NCI-H1092 treated with DMSO at 0.1 percent for 48 hours (cell line): Measurements from ENCODE around the gene SH3BP4.

Experiments
- DNase-seq: peaks from one replicate; lab custom pipeline; 2025; lab: John Stamatoyannopoulos, UW

The SH3BP4 gene

DNA sequence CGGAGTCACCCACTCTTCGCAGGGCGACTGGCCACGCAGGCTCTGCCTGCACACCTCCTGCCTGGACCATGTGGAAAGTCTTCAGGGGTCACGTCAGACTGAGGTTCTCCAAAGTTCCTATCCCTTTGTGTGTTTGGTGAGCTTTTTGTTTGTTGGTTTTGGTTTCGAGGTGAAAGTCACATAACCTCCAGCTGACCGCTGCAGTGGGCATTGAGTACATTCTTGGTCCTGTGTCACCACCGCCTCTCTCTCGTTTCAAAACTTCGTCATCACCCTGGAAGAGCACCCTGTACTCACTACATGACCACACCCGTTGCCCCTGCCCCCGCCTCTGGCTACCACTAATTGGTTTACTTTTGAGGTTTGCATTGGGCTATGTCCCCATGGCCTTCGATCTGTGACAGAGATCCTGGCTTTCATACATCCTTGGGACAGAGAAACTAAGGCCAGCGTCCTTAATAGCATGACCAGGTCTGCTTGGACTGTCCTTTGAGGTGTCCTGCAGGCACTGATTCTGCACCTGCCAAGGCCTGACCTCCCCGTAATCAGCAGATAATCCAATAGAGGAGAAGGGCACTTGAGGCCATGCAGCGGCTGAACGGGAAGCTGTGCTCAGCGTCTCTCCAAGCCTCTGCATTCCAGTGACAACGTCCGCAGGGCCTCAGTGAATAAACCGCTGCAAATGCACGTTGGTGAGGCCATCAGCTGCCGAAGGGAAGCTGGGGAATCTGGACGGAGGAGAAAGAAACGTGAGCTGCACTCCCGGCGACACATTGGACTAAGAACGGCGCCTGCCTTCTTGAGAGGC is 46.8 kb downstream of the SH3BP4 start:
- no peak for DNase-seq

- DNase-seq: no peak
Observed at GRCh38 chr2:234999740-235000425, 48.1 kb downstream of the SH3BP4 start.

DNA sequence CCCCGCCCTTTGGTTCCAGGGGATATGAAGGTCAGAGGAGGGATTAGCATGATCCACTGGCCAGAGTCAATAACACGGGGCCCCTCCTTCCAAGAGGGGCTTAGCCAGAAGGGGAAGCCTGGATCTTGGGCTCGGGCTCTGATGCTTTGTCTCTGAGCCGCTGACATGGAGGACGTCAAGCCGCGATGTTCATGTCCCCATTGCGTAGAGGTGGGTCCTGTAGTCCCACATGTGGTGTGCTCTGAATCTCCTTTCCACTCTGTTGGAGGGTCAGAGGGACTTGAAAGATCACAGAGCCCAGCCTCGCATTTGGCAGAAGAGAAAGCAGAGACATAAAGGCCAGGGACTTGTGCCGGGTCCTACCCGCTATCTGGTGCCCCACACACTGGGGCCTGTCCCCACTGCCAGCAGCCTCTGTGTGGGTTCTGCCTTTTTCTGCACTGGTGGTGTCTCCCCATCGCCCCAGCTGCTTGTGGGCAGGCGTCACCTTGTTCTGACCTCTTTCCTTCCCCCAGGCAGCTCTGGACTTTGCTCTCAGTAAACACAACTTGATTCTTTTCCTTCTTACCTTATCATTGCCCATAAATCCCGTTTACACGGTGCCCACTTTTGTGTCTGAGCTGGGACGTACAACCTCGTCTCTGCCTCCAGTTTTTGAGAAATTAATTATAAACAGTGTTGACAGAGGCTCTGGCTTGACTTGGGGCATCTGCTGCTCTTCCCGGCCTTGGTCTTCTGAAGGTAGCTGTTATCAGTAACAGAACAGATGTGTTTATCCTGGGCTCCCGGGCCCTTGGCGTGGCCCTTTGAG is 48.8 kb downstream of the SH3BP4 start:
- DNase-seq: no peak

DNA sequence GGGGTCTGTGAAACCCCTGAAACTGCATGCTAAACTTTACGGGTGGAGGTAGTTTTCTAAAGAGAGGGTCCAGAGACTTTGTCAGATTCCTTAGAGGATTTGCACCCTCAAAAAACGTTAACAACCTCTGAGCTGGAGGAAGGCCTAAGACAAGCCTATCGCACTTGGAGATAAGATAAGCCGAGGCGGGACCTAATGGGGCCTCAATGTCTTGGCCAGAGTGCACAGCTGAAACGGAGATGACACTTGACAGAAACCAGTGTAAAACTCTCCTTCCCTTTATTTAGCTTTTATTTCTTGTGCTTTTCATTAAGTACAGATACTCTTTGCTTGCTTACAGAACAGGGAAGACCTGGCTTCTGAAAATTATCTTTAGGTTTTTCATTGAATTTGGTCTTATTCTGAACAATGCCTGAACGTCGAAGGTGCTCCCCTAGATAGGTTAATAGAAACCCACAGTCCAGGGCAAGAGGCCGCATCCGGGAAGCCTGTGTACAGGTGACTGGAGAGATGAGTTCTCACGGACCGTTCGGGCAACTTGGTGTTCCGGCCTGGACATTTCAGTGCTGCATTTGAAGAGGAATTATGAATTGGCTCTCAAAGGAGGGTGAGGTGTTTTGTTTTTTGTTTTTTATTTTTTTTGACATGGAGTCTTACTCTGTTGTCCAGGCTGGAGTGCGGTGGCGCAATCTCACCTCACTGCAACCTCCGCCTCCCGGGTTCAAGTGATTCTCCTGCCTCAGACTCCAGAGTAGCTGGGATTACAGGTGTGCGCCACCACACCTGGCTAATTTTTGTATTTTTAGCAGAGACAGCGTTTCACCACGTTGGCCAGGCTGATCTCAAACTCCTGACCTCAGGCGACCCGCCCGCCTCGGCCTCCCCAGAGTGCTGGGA is 49.7 kb downstream of the SH3BP4 start:
- no peak for DNase-seq

GRCh38 chr2:235002198-235003095 is 50.6 kb downstream of the SH3BP4 start:
- DNase-seq: no peak

DNA sequence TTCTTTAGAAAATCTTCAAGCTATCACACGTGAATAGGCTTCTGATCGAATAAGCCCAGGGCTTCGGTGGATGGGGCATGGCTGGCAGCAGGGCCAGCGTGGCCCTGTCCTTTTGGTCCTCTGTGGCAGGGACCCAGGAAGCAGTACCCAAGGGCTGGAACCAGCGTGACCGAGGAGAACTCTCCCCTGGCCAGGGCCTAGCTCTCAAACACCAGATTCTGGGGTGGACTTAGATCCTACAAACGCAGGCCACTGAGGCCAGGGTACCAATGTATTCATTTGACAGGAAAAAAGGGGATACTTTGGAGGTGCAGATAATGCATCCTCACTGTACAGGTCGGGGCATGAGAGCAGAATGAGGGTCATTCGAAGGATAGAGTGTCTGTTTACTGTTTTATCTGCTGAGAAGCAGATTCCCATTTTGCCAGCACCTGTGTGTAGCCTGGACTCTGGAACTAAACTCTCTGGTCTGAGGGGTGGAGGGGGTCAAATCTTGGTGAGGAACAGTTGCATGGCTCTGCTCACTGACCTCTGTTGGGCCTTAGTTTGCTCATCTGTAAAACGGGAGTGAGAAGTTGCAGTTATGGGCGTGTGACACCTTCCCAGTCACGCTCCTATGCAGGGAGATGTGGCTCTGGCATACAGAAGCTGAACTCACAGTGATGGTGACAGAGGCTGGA is 51.4 kb downstream of the SH3BP4 start:
- DNase-seq: no peak

GRCh38 chr2:235004329-235004903 is 52.6 kb downstream of the SH3BP4 start:
- no peak for DNase-seq

GRCh38 chr2:235005023-235005422 is 53.2 kb downstream of the SH3BP4 start:
- DNase-seq: no peak

GRCh38 chr2:235005603-235006259 is 53.9 kb downstream of the SH3BP4 start:
- DNase-seq: peak; percentile 16

DNA sequence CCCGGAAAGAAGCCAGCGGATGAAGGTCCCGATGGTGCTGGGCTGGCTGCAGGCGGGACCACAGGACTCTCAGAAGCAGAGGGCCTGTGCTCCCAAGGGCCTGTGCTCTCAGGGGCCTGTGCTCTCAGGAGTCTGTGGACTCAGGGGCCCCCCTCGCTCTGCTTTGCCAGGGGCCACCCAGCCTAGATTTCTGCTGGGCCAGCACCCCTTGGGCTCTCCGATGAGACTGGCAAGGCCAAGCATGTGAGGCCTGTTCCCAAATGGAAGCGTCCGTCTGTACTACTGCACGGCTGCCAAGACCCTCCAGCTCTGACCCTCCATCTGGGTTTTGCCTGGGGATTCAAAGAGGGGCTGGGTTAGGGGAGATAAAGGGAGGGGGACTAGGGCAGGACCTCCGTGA is 54.6 kb downstream of the SH3BP4 start:
- DNase-seq: no peak

DNA sequence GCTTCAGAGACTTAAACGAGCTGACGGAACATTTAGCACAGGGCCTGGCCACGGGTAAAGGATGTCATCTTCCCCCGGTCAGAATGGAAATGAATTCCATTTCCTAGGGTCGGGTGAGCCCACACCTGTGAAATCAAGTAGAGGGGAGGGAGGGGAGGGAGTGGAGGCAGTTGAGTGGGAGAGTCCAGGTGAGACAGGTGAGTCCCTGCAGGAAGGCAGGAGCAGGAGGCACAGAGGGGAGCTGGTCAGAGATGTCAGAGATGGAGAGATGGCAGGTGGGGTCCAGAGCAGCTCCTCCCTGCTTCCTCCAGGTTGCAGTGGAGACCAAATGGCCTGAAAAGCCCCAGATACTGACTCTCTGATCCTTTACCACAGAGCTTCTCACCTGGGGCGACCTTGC is 55.2 kb downstream of the SH3BP4 start:
- no peak for DNase-seq

- DNase-seq: no peak
Observed at GRCh38 chr2:235007664-235008457, 56.0 kb downstream of the SH3BP4 start.

- peak; percentile 5 for DNase-seq
Observed at GRCh38 chr2:235008584-235009044, 56.8 kb downstream of the SH3BP4 start.

DNA sequence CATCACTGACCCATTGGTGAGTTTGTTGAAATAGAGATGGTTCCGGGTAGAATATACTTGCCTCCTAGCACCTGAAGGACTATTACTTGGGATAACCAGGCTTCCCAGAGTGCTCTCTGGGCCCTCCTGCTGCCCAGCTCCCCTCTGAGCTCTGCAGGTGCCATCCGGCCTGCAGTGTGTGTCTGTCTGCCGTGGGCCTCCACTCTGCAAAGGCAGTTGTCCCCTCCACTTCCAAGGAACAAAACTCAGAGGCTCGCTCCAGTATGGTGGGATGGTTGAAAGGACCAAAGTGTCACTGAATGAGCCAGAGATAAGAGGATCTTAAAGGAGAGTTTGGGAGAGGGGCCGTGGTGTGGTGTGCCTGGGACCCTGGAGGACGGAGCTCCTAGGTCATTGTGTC is 57.3 kb downstream of the SH3BP4 start:
- DNase-seq: no peak

DNA sequence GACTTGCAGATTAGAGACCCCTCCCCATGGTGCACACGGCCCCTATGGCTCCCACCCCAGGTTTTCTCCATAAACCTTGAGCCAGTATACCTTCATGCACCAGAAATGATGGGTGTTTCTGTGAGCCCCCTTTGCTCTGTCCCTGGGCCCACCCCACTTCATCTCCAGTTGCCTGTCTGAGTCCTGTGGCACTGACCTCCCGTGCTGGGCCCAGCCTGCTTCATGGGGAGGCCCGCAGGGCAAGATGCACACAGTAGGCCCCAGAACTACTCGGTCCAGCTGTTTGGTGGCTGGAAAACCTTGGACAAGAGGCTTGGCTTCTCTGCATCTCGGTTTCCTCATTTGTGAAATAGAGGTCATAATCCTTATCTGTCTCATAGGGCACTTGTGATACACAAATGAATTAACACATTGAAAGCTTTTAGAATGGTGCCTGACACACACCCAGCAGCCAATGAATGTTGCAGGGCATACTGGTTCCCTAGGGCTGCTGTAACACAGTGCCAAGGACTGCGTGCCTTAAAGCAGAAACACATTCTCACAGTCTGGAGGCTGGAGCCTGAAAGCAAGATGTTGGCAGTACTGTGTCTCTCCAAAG is 58.4 kb downstream of the SH3BP4 start:
- DNase-seq: no peak

DNA sequence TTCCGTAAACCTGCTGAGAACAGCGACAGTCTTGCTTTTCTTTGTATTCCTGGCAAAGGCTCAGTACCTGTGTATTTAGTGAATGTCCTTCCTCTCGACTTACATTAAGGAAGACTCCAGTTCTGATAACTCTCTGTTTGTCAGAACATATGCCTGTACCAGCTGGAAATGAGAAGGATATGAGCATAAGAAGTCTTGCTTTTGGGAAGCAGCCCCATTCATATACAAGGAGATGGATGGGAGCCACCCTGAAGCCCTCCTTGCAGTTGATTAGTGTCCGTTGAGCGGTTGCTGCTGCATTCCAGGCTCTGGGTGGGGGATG is 59.8 kb downstream of the SH3BP4 start:
- no peak for DNase-seq

DNA sequence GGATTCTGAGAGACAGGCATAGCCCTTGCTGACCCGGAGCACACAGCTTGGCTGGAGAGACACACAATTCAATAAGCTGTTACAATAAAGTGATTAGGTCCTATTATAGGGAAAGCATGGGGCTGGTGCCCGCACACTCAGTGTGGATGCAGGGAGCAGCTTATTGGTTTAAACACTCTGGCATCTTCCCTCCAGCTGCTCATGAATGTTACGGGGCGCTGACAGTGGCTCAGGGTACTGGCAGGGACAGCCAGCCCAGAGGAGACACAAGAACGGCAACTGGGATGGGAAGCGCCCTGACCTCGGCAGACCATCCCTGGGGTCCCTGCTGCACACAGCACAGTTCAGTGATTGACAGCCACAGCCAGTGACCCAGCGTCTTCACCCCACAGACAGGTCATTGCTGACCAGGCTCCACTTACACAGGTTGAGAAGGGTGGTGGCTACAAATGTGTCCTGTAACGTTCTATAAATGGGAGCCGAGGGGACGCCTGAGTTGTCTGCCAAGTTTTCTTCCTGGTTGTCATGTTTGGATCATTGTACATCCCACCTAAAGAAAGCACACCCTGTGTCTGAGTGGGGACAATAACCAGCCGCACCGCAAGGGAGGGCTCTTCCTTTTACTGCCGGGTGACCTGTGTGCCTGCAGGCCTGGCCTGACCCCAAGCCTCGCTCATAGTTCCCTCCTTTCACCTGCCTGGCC is 60.3 kb downstream of the SH3BP4 start:
- DNase-seq: no peak
